Coronary artery (tissue), 2 donors: Measurements from ENCODE around the gene RSPH6A.

Experiments
- DNase-seq: peaks from one replicate; pipeline ENCODE4 v3.0.0-alpha.2; 2017; ENCODE audit warnings: low spot score
- H3K27ac ChIP-seq, 2 donors: fragments of 200-600 bp; sonication (generic); one replicate each; pipeline ENCODE4 v1.5.1; 2016 to 2019
- H3K4me3 ChIP-seq: fragments of 200-600 bp; sonication (generic); 2 replicates; pipeline ENCODE4 v1.5.1; 2016; ENCODE audit warnings: mild to moderate bottlenecking, moderate library complexity
- CTCF ChIP-seq: fragments of 200-600 bp; sonication (generic); IDR thresholded peaks from one replicate; pipeline ENCODE4 v1.5.1; 2019; ENCODE audit warnings: antibody characterized with exemption

Gene RSPH6A

GRCh38 chr19:45772912-45773311, 42.2 kb downstream of the RSPH6A start:
- TF ChIP-seq CTCF = no peak
- Histone ChIP-seq H3K4me3 (no peak overlapping the region), H3K27ac (peak overlapping the region in 1 of 2 donors; percentile 17)
- no peak for DNase-seq

- TF ChIP-seq CTCF = no peak
- Histone ChIP-seq H3K27ac (peak overlapping the region in 1 of 2 donors; percentile 95), H3K4me3 (no peak overlapping the region)
- DNase-seq = no peak
Measured at GRCh38 chr19:45772130-45772840, 42.8 kb downstream of the RSPH6A start.

- H3K4me3 ChIP-seq = peak overlapping the region; percentile 87
- TF ChIP-seq CTCF = no peak
- DNase-seq = no peak
- peak overlapping the region; percentile 93 to 95 for H3K27ac ChIP-seq
Measured at GRCh38 chr19:45771311-45771933, 43.7 kb downstream of the RSPH6A start.

GRCh38 chr19:45770192-45771101, 44.7 kb downstream of the RSPH6A start:
- Histone ChIP-seq H3K4me3 (peak overlapping the region; percentile 87), H3K27ac (peak overlapping the region; percentile 93 to 95)
- peak; percentile 97 for TF ChIP-seq CTCF
- DNase-seq = peak; percentile 99

- TF ChIP-seq CTCF = no peak
- no peak for DNase-seq
- Histone ChIP-seq H3K27ac (peak overlapping the region; percentile 93 to 95), H3K4me3 (peak overlapping the region; percentile 87)
Measured at GRCh38 chr19:45769821-45770191, 45.3 kb downstream of the RSPH6A start.

GRCh38 chr19:45768984-45769782, 45.9 kb downstream of the RSPH6A start, which contains the start of gene SIX5:
SIX5 (minus strand) TSS chr19:45769252; CDS start chr19:45768844, 408 bp downstream.
- Histone ChIP-seq H3K4me3 (peak within 1 kb of the TSS; percentile 87), H3K27ac (peak within 1 kb of the TSS; percentile 93 to 98)
- peak; percentile 98 for DNase-seq
- TF ChIP-seq CTCF = no peak
